22Rv1 (cell line): ENCODE measurements around the gene ATP8B4.

Experiments
- CTCF ChIP-seq: fragments of 450-650 bp; IDR thresholded peaks from 2 replicates; pipeline ENCODE4 v1.5.1; 2017; ENCODE audit warnings: mild to moderate bottlenecking
- ZFX ChIP-seq: fragments of 450-650 bp; IDR thresholded peaks from 2 replicates; pipeline ENCODE4 v1.6.1; 2017; ENCODE audit warnings: antibody characterized with exemption, borderline replicate concordance

GRCh38 chr15:49852756-49853155 is 266.3 kb downstream of the ATP8B4 start:
- TF ChIP-seq ZFX: no peak
- TF ChIP-seq CTCF: no peak
